Astrocyte of the cerebellum (primary cell): ENCODE results near the gene B3GNT9.
A peak's percentile ranks its signal among the peaks of the same experiment; 100 is the strongest.

Experiments
- DNase-seq: peaks from one replicate; pipeline ENCODE4 v3.0.0-alpha.2; 2011; ENCODE audit warnings: low read depth
- H3K4me3 ChIP-seq: 2 replicates; pipeline ENCODE4 v1.5.1; 2011; ENCODE audit warnings: mild to moderate bottlenecking, low read depth, low read length, moderate library complexity
- CTCF ChIP-seq: IDR thresholded peaks from 2 replicates; pipeline ENCODE4 v1.5.1; 2012; ENCODE audit warnings: low read length, low read depth, moderate library complexity, mild to moderate bottlenecking; ENCODE audit errors: missing control alignments
- in situ Hi-C: cut with HindIII; loops from 2 replicates; pipeline ENCODE4 v1.10.0; 2017; ENCODE audit warnings: low sequenced_read_pairs

The B3GNT9 gene

GRCh38 chr16:67174706-67175231 lies 24.0 kb upstream of the B3GNT9 start:
- TF ChIP-seq CTCF: no peak
- DNase-seq: no peak
- H3K4me3 ChIP-seq: peak overlapping the region; percentile 33
- in situ Hi-C loops: no loop called here

GRCh38 chr16:67173808-67174705 lies 23.3 kb upstream of the B3GNT9 start:
- DNase-seq: no peak
- in situ Hi-C loops: no loop called here

GRCh38 chr16:67173323-67173722 lies 22.5 kb upstream of the B3GNT9 start:
- in situ Hi-C loops: no loop called here
- no peak for TF ChIP-seq CTCF
- DNase-seq: no peak
- no peak overlapping the region for H3K4me3 ChIP-seq

More at GRCh38 chr16:67173808-67174705, 23.3 kb upstream of the B3GNT9 start:
- no peak for TF ChIP-seq CTCF
- H3K4me3 ChIP-seq: peak overlapping the region; percentile 33

GRCh38 chr16:67170949-67171649 lies 20.3 kb upstream of the B3GNT9 start:
- in situ Hi-C loops: no loop called here
- TF ChIP-seq CTCF: no peak
- H3K4me3 ChIP-seq: peak overlapping the region; percentile 35
- DNase-seq: no peak

DNA sequence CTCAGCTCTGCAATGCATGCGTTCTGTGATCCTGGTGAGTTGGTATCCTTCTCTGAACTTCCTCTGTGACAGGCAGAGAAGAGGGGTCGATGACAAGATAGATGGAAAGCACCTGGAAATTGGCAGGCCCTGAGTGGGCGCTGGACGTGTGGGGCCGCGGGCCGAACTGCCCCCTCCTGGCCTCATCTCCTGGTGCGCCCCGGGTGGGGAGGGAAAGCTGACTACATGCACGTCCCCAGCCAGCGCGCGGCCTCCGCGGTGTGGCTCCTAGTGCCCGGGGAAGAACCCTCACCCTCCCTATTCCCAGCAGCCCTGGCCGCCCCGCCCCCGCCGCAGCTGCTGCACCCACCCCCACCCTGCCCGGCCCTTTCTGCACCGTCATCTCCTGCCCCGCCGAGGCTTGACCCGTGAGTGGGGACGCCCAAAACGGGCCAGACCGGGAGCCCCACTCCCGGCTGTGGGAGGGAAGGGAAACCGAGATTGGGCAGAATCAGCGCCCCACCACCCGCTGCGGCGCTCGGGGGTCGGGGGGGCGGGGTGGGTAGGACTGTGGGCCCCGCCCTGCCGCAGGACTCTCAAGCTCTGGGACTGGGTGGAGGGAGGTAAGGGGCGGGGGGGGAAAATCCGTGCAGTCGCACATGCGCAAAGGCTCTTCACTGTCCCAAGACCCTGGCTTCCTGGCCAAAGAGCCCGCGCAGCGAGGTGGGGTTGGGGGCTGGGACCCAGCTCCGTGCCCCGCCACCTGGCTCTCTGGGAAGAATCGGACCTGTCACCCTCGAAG lies 19.6 kb upstream of the B3GNT9 start, which contains the start of gene NOL3:
Gene NOL3 (plus strand): TSS at position 371 of the 781 bp plus-strand sequence.
- DNase-seq: no peak
- in situ Hi-C loops: no loop called here
- peak within 1 kb of the TSS; percentile 35 for H3K4me3 ChIP-seq
- no peak for TF ChIP-seq CTCF
